ENCODE results near the gene FRMD4A.

Gene FRMD4A

DNA sequence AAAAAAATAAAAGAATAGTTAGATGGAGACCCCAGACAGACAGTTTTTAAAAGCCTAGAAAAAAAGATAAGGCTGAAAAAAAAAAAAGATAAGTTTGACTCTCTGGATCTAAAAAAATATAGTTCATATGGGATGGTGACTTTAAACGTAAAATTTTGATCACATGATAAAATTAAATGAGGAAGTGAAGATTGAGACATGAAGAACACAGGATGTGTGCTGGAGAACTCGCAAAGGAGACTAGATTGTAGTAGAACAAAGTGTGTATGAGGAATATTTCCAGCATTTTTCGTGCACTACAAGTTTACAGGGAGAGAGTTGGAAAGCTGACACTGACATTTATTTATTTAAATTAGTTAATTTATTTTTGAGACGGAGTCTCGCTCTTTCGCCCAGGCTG lies 457.5 kb downstream of the FRMD4A start:
- DNase-seq (ENCODE audit: low spot score) (no peak), ATAC-seq (ENCODE audit: low read depth) (no peak)
- H3K9me3 ChIP-seq (ENCODE audit: severe bottlenecking), result no peaks in the 10 kb centered on the region
- peaks cover 5% of the 10 kb centered on the region for H3K4me1 ChIP-seq (ENCODE audit: insufficient read depth, poor library complexity, severe bottlenecking)
- H3K27ac ChIP-seq (ENCODE audit: poor library complexity, severe bottlenecking), result no peak overlapping the region
- H3K27me3 ChIP-seq (ENCODE audit: insufficient read depth, poor library complexity, severe bottlenecking), result no peaks in the 10 kb centered on the region
- H3K36me3 ChIP-seq (ENCODE audit: low read depth), result no peaks in the 10 kb centered on the region
- TF ChIP-seq, protein P1, sequence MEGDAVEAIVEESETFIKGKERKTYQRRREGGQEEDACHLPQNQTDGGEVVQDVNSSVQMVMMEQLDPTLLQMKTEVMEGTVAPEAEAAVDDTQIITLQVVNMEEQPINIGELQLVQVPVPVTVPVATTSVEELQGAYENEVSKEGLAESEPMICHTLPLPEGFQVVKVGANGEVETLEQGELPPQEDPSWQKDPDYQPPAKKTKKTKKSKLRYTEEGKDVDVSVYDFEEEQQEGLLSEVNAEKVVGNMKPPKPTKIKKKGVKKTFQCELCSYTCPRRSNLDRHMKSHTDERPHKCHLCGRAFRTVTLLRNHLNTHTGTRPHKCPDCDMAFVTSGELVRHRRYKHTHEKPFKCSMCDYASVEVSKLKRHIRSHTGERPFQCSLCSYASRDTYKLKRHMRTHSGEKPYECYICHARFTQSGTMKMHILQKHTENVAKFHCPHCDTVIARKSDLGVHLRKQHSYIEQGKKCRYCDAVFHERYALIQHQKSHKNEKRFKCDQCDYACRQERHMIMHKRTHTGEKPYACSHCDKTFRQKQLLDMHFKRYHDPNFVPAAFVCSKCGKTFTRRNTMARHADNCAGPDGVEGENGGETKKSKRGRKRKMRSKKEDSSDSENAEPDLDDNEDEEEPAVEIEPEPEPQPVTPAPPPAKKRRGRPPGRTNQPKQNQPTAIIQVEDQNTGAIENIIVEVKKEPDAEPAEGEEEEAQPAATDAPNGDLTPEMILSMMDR (IDR thresholded peaks at IDR 0.05; ENCODE audit: poor library complexity, severe bottlenecking), result no peak
- H3K4me3 ChIP-seq (ENCODE audit: severe bottlenecking), result no peak overlapping the region

DNA sequence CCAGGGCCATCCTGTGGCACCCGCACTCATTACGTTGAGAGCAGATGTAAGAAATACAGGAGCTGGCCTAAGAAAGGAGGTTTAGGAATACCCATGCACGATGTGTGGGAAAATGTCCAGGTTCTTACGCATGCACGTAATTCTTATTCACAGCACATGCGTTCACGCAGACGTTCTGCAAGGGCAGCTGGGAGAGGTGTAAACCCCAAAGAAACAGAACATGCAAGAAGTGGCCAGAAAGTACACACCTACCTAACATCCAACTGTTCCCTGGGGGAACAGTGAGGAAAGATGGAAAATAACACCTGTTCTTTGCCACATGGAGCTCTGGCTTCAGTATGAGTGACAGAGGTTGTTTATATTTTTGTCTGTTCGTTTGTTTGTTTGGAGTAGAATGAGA lies 458.3 kb downstream of the FRMD4A start:
- DNase-seq (ENCODE audit: low spot score), result no peak
- H3K9me3 ChIP-seq (ENCODE audit: severe bottlenecking), result no peaks in the 10 kb centered on the region

DNA sequence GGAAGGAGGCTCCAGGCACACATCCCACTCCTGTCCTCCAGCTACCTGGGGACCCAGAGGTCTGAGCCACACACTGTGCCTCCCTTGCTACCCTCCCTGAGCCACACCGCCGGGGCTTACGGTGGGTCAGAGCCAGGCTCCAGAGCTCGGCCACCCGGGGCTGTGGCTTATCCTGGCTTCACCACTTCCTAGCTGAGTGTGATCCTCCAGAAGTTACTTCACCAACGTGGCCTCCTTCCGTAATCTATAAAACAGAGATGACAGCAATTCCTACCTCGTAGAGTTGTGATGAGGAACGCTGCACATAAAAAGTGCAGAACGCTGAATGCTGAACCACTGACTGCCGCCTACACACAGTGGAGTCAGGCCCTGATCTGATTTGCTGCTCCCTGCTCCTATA lies 458.9 kb downstream of the FRMD4A start:
- no peak for DNase-seq (ENCODE audit: low spot score)
- TF ChIP-seq, protein P1 (IDR thresholded peaks at IDR 0.05; ENCODE audit: poor library complexity, severe bottlenecking), result no peak
- no peak overlapping the region for H3K27ac ChIP-seq (ENCODE audit: poor library complexity, severe bottlenecking)

More for the DNA sequence above, 458.3 kb downstream of the FRMD4A start:
- no peak for ATAC-seq (ENCODE audit: low read depth)
- TF ChIP-seq, protein P1 (IDR thresholded peaks at IDR 0.05; ENCODE audit: poor library complexity, severe bottlenecking), result no peak
- Histone ChIP-seq H3K4me1 (ENCODE audit: insufficient read depth, poor library complexity, severe bottlenecking) (peaks cover 5% of the 10 kb centered on the region), H3K4me3 (ENCODE audit: severe bottlenecking) (no peak overlapping the region), H3K27me3 (ENCODE audit: insufficient read depth, poor library complexity, severe bottlenecking) (no peaks in the 10 kb centered on the region), H3K36me3 (ENCODE audit: low read depth) (no peaks in the 10 kb centered on the region), H3K27ac (ENCODE audit: poor library complexity, severe bottlenecking) (no peak overlapping the region)

DNA sequence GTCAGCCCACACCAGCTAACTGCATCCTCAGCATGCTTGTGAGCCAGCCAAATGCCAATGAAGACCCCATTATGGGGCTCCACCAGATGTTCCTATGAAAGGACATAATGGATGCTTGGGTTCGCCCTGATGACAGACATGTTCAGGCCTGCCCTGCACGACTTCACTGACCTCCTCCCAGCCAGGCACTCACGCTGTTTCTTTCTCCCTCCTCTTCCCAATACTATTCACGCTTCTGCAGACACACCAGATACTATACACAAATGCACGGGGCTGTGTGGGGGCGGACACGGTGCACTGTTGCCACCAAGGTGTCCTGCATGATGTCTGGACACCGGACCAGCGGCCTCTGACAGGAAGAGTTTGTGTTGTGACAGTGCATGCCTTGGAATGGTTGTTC lies 459.7 kb downstream of the FRMD4A start:
- no peak for DNase-seq (ENCODE audit: low spot score)
- no peaks in the 10 kb centered on the region for H3K9me3 ChIP-seq (ENCODE audit: severe bottlenecking)
- TF ChIP-seq, protein P1 (IDR thresholded peaks at IDR 0.05; ENCODE audit: poor library complexity, severe bottlenecking), result no peak

More for the DNA sequence above, 458.9 kb downstream of the FRMD4A start:
- H3K9me3 ChIP-seq (ENCODE audit: severe bottlenecking), result no peaks in the 10 kb centered on the region
- H3K36me3 ChIP-seq (ENCODE audit: low read depth), result no peaks in the 10 kb centered on the region
- no peak overlapping the region for H3K4me3 ChIP-seq (ENCODE audit: severe bottlenecking)
- no peak for ATAC-seq (ENCODE audit: low read depth)
- H3K27me3 ChIP-seq (ENCODE audit: insufficient read depth, poor library complexity, severe bottlenecking), result no peaks in the 10 kb centered on the region
- peaks cover 11% of the 10 kb centered on the region for H3K4me1 ChIP-seq (ENCODE audit: insufficient read depth, poor library complexity, severe bottlenecking)

DNA sequence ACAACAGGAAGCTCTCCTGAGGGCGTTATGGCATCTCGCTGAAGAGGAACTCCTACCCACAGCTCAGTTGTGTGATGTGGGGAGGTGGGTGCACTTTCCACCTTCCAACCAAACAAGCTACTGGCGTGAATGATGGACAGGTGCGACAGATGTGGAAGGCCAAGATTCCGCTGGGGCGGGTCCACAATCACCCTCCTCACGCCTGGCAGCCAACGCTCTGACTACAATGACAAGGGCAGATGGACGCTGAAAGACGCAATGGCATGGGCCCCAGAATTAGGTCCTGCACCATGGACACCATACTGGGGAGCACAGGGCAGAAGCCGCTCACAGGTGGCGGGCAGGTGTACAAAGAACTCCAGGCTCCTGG lies 461.4 kb downstream of the FRMD4A start:
- H3K9me3 ChIP-seq (ENCODE audit: severe bottlenecking), result no peaks in the 10 kb centered on the region
- H3K36me3 ChIP-seq (ENCODE audit: low read depth), result no peaks in the 10 kb centered on the region
- ATAC-seq (ENCODE audit: low read depth), result no peak
- peaks cover 27% of the 10 kb centered on the region for H3K4me1 ChIP-seq (ENCODE audit: insufficient read depth, poor library complexity, severe bottlenecking)
- TF ChIP-seq, protein P1 (IDR thresholded peaks at IDR 0.05; ENCODE audit: poor library complexity, severe bottlenecking), result no peak
- no peak for DNase-seq (ENCODE audit: low spot score)
- H3K4me3 ChIP-seq (ENCODE audit: severe bottlenecking), result no peak overlapping the region
- no peak overlapping the region for H3K27ac ChIP-seq (ENCODE audit: poor library complexity, severe bottlenecking)
- H3K27me3 ChIP-seq (ENCODE audit: insufficient read depth, poor library complexity, severe bottlenecking), result no peaks in the 10 kb centered on the region

More for the DNA sequence above, 459.7 kb downstream of the FRMD4A start:
- Histone ChIP-seq H3K27me3 (ENCODE audit: insufficient read depth, poor library complexity, severe bottlenecking) (no peaks in the 10 kb centered on the region), H3K4me3 (ENCODE audit: severe bottlenecking) (no peak overlapping the region), H3K27ac (ENCODE audit: poor library complexity, severe bottlenecking) (no peak overlapping the region), H3K36me3 (ENCODE audit: low read depth) (no peaks in the 10 kb centered on the region), H3K4me1 (ENCODE audit: insufficient read depth, poor library complexity, severe bottlenecking) (peaks cover 18% of the 10 kb centered on the region)
- ATAC-seq (ENCODE audit: low read depth), result no peak
